CD14-positive monocyte (primary cell): ENCODE measurements around the gene CEP128. TPM values are rescaled to one million over a fixed set of nuclear protein-coding genes. Genes with fewer than 3 reads are reported as not detected.

Experiments
- DNase-seq, 3 donors: peaks; one replicate each; pipeline ENCODE4 v3.0.0-alpha.2; 2011 to 2022
- H2AFZ ChIP-seq: 2 replicates; pipeline ENCODE4 v1.6.0; 2012; ENCODE audit warnings: mild to moderate bottlenecking, low read depth, low read length, inconsistent platforms; ENCODE audit not compliant: insufficient read depth, poor library complexity, severe bottlenecking
- H3K27ac ChIP-seq, 2 donors: 1 replicate in 1 of 2; 2 replicates in 1 of 2; pipeline ENCODE4 v1.5.1; 2012 to 2013; ENCODE audit warnings: low read length in 2 of 2, control low read depth in 1 of 2, inconsistent platforms in 1 of 2, low read depth in 1 of 2, mild to moderate bottlenecking in 1 of 2
- H3K27me3 ChIP-seq, 2 donors: one replicate each; pipeline versions ENCODE4 v1.6.0 to v1.6.1; 2011 to 2013; ENCODE audit warnings: low read length in 2 of 2; ENCODE audit not compliant: control insufficient read depth in 2 of 2, insufficient read depth in 2 of 2
- H3K36me3 ChIP-seq, 2 donors: replicated peaks in 1 of 2; 1 replicate in 1 of 2; 2 replicates in 1 of 2; pipeline versions ENCODE4 v1.5.1 to v1.6.1; 2012 to 2013; ENCODE audit warnings: low read length in 2 of 2, control low read depth in 1 of 2, inconsistent platforms in 1 of 2, mild to moderate bottlenecking in 1 of 2; ENCODE audit not compliant: insufficient read depth in 2 of 2, control insufficient read depth in 1 of 2
- H3K4me1 ChIP-seq, 2 donors: 1 replicate in 1 of 2; 2 replicates in 1 of 2; pipeline versions ENCODE4 v1.5.1 to v1.6.1; 2012 to 2013; ENCODE audit warnings: low read length in 2 of 2, control low read depth in 1 of 2, inconsistent platforms in 1 of 2, mild to moderate bottlenecking in 1 of 2, moderate library complexity in 1 of 2; ENCODE audit not compliant: insufficient read depth in 2 of 2, control insufficient read depth in 1 of 2
- H3K4me2 ChIP-seq: replicated peaks from 2 replicates; pipeline ENCODE3; 2012; ENCODE audit warnings: low read length, moderate library complexity, mild to moderate bottlenecking; ENCODE audit not compliant: poor library complexity, severe bottlenecking; ENCODE audit errors: extremely low read depth
- H3K4me3 ChIP-seq, 3 experiments: fragments of 200-600 bp in 1 of 3; sonication (generic) in 1 of 3; replicated peaks in 1 of 3; 1 replicate in 2 of 3; 2 replicates in 1 of 3; pipeline ENCODE4 v1.5.1; 2011 to 2013; ENCODE audit warnings: low read length in 3 of 3, mild to moderate bottlenecking in 3 of 3, control low read depth in 2 of 3, low read depth in 2 of 3, inconsistent platforms in 1 of 3, moderate library complexity in 1 of 3
- H3K79me2 ChIP-seq: 2 replicates; pipeline ENCODE4 v1.6.0; 2012; ENCODE audit warnings: mild to moderate bottlenecking, control low read depth, inconsistent platforms, low read length, moderate library complexity; ENCODE audit not compliant: insufficient read depth
- H3K9ac ChIP-seq: 2 replicates; pipeline ENCODE4 v1.6.0; 2017; ENCODE audit warnings: low read length, mild to moderate bottlenecking; ENCODE audit not compliant: insufficient read depth, poor library complexity, severe bottlenecking
- H3K9me3 ChIP-seq, 2 donors: replicated peaks in 1 of 2; 1 replicate in 1 of 2; 2 replicates in 1 of 2; pipeline versions ENCODE4 v1.5.1 to v1.6.1; 2012 to 2013; ENCODE audit warnings: low read length in 2 of 2, control low read depth in 1 of 2; ENCODE audit not compliant: control insufficient read depth in 1 of 2, insufficient read depth in 1 of 2
- H4K20me1 ChIP-seq: 2 replicates; pipeline ENCODE4 v1.6.0; 2012; ENCODE audit warnings: mild to moderate bottlenecking, low read length, control low read depth, moderate library complexity; ENCODE audit not compliant: insufficient read depth
- H3K27ac Mint-ChIP-seq, 7 donors: one replicate each; pipeline ENCODE4 v1.8.0; 2020; ENCODE audit warnings: mild to moderate bottlenecking in 7 of 7, mixed read lengths in 7 of 7, moderate library complexity in 6 of 7, inconsistent platforms in 2 of 7
- H3K27me3 Mint-ChIP-seq, 3 donors: one replicate each; pipeline ENCODE4 v1.8.0; 2021 to 2022; ENCODE audit warnings: low read depth in 3 of 3, mild to moderate bottlenecking in 3 of 3, mixed read lengths in 3 of 3, moderate library complexity in 3 of 3, inconsistent platforms in 1 of 3
- H3K36me3 Mint-ChIP-seq, 2 donors: one replicate each; pipeline ENCODE4 v1.8.0; 2020; ENCODE audit warnings: mixed read lengths in 2 of 2, inconsistent platforms in 1 of 2, mild to moderate bottlenecking in 1 of 2
- H3K4me1 Mint-ChIP-seq: one replicate; pipeline ENCODE4 v1.8.0; 2020; ENCODE audit warnings: mild to moderate bottlenecking, mixed read lengths
- H3K4me3 Mint-ChIP-seq, 2 donors: one replicate each; pipeline ENCODE4 v1.8.0; 2020; ENCODE audit warnings: mild to moderate bottlenecking in 2 of 2, mixed read lengths in 2 of 2, moderate library complexity in 1 of 2
- H3K9me3 Mint-ChIP-seq, 7 donors: one replicate each; pipeline ENCODE4 v1.8.0; 2020 to 2022; ENCODE audit warnings: mixed read lengths in 7 of 7, mild to moderate bottlenecking in 6 of 7, moderate library complexity in 6 of 7, inconsistent platforms in 2 of 7
- WGBS: methylation state at CpG from one replicate; pipeline ENCODE4 v1.1.5; 2013; ENCODE audit warnings: missing lambda C conversion rate; ENCODE audit not compliant: insufficient coverage; 5-methylcytosine and 5-hydroxymethylcytosine counted together
- intact Hi-C, 2 donors: fragments of 100-400 bp; cut with micrococcal nuclease; formaldehyde crosslinking; loops; one replicate each; pipeline versions ENCODE4 v1.15.0 to v1.15.1; 2023
- polyA plus RNA-seq, 3 donors: library from polyadenylated mRNA; depleted of rRNA in 1 of 3; unstranded in 2 of 3; stranded (reverse) in 1 of 3; fragments of 300-500 nt in 2 of 3; fragments of >200 nt in 1 of 3; fragmentation: Illumina TruSeq in 2 of 3; gene quantifications; 1 replicate in 2 of 3; 2 replicates in 1 of 3; pipeline ENCODE4 v1.2.3, GENCODE V29; 2012 to 2021
- TF ChIP-seq, protein P1 (sequence below): fragments of 200-600 bp; IDR thresholded peaks from one replicate; pipeline ENCODE4 v1.8.0; 2022; ENCODE audit warnings: antibody characterized with exemption, mild to moderate bottlenecking

Gene CEP128
- polyA plus RNA-seq, 3 donors = 0.41 to 0.88 (median 0.62) TPM

DNA sequence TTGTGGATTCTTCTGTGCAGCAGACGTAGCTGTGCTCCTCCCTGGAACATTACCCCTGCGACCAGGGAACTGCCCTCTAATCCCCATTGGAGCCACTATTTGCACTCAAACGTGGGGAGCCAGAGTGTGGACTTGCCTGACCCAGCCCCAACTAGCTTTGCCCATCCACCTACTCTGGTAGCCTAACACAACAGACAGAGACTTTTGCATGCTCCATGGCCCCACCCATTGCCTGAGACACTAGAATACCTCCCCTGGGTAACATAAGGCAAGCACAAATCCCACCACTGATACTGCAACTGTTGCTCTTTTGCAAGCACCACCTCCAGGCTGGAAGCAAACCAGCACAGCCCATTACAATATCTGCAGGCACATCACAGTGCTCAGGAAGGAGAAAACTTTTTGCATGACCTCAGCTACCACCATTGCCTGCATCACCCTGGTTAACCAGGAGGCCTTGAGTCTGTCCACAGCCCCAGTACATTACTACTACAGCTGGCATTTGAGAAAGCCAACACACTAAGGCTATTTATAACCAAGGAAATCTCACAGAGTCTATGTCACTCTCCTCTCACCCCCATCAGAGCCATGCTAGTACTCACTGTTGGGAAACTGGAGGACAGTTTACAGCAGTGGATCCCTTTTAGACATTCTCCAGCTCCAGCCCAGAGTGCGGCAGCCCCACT, 15.0 kb downstream of the CEP128 start:
- WGBS = 78% methylated on average over 4 of the region's 4 CpGs
- no peaks in the 10 kb centered on the region for H3K9me3 ChIP-seq
- Mint-ChIP-seq H3K36me3 (peaks cover 20 to 26% of the 10 kb centered on the region in 2 donors), H3K27ac (no peak overlapping the region), H3K4me3 (no peak overlapping the region), H3K27me3 (peaks cover 0 to 2% (median 0%) of the 10 kb centered on the region in 3 donors), H3K4me1 (peaks cover 38% of the 10 kb centered on the region), H3K9me3 (peaks cover 0 to 7% (median 5%) of the 10 kb centered on the region in 7 donors)
- H4K20me1 ChIP-seq = no peaks in the 10 kb centered on the region
- H2AFZ ChIP-seq = no peak overlapping the region
- H3K9ac ChIP-seq = no peak overlapping the region
- intact Hi-C loops = no loop called here
- no peaks in the 10 kb centered on the region for H3K36me3 ChIP-seq
- TF ChIP-seq, protein P1, sequence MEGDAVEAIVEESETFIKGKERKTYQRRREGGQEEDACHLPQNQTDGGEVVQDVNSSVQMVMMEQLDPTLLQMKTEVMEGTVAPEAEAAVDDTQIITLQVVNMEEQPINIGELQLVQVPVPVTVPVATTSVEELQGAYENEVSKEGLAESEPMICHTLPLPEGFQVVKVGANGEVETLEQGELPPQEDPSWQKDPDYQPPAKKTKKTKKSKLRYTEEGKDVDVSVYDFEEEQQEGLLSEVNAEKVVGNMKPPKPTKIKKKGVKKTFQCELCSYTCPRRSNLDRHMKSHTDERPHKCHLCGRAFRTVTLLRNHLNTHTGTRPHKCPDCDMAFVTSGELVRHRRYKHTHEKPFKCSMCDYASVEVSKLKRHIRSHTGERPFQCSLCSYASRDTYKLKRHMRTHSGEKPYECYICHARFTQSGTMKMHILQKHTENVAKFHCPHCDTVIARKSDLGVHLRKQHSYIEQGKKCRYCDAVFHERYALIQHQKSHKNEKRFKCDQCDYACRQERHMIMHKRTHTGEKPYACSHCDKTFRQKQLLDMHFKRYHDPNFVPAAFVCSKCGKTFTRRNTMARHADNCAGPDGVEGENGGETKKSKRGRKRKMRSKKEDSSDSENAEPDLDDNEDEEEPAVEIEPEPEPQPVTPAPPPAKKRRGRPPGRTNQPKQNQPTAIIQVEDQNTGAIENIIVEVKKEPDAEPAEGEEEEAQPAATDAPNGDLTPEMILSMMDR = no peak
- peaks cover 19 to 20% of the 10 kb centered on the region in 2 donors for H3K4me1 ChIP-seq
- no peak for DNase-seq
- no peak overlapping the region for H3K4me2 ChIP-seq
- peaks cover 33% of the 10 kb centered on the region for H3K79me2 ChIP-seq
- no peak overlapping the region for H3K27ac ChIP-seq
- no peak overlapping the region for H3K4me3 ChIP-seq
- H3K27me3 ChIP-seq = no peaks in the 10 kb centered on the region

DNA sequence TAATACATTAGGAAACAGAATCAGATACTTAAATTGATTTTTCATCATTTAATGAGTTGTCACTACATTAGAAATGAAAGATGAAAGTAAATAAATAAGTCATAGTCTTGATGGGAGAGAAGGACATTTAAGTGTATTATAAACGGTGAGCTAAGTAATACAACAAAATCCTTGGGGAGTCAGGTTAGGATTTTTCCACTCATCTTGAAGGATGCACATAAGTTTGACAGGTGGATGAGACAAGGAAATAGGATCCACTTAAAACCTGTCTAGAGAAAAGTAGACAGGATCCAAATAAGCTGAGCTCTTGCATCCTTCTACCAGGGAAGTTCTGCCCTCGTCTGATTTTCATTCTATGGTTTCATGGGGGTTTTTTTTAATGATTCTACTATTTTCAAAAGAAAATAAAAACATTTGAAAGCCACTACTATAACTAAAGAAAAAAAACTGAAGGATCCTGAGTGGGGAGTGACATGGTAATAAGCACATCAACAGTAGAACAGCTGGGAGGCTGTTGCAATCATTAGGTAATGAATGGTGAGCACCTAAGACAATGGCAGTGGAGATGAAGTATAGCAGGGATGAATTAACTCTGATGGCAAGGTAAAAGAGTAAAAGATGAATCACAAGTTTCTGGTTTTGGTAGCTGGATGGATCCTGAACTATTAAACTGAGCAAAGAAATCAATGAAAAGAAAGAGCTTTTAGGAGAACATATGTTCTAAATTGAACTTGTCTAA, 17.0 kb downstream of the CEP128 start:
- no peak overlapping the region for H3K4me3 Mint-ChIP-seq
- peaks cover 0 to 7% (median 5%) of the 10 kb centered on the region in 7 donors for H3K9me3 Mint-ChIP-seq
- intact Hi-C loops = no loop called here
- no peak overlapping the region for H3K27ac ChIP-seq
- H3K9ac ChIP-seq = no peak overlapping the region
- H3K4me1 ChIP-seq = no peaks in the 10 kb centered on the region
- no peaks in the 10 kb centered on the region for H3K9me3 ChIP-seq
- no peak overlapping the region for H3K4me3 ChIP-seq
- H3K4me2 ChIP-seq = no peak overlapping the region
- H3K4me1 Mint-ChIP-seq = peaks cover 19% of the 10 kb centered on the region
- WGBS = no CpG with 5 or more reads among the region's 2 CpGs
- no peaks in the 10 kb centered on the region for H3K27me3 ChIP-seq
- H3K36me3 ChIP-seq = no peaks in the 10 kb centered on the region
- H3K79me2 ChIP-seq = peaks cover 31% of the 10 kb centered on the region
- H3K27ac Mint-ChIP-seq = no peak overlapping the region
- H2AFZ ChIP-seq = no peak overlapping the region
- no peaks in the 10 kb centered on the region for H4K20me1 ChIP-seq
- TF ChIP-seq, protein P1 = no peak
- no peak for DNase-seq
- no peaks in the 10 kb centered on the region for H3K27me3 Mint-ChIP-seq
- peaks cover 22 to 32% of the 10 kb centered on the region in 2 donors for H3K36me3 Mint-ChIP-seq
